ENCODE measurements around the gene SPA17. TPM values are rescaled to one million over a fixed set of nuclear protein-coding genes. Genes with fewer than 3 reads are reported as not detected.

SPA17 gene
- total and polyA plus RNA-seq, 9 of the 15 experiments (the other 6 are each of a cell fraction or from before 2014, with no cell fraction given) = 6.0 to 19.5 (median 12.6) TPM

- ChIA-PET CTCF (ENCODE audit: low intra/inter-chr PET ratio) (no interaction called here), POLR2A (interaction anchor here (0.8 kb wide), 1 partner anchor 8 kb away, joined by 3 read pairs; the partner anchor contains the start of genes SIAE and SPA17)
- Histone ChIP-seq H2AFZ (ENCODE audit: low read depth, low read length) (no peak overlapping the region), H3K4me1 (replicated peaks in 1 of 2; ENCODE audit: control insufficient read depth in 2 of 2, insufficient read depth in 2 of 2, low read length in 2 of 2) (no peaks in the 10 kb centered on the region), H3K27me3 (ENCODE audit: control insufficient read depth in 2 of 2, insufficient read depth in 2 of 2, low read length in 2 of 2) (no peaks in the 10 kb centered on the region), H3K9me1 (ENCODE audit: control insufficient read depth, insufficient read depth, low read length) (no peaks in the 10 kb centered on the region), H3K4me3 (no peak overlapping the region), H3K9me3 (replicated peaks; ENCODE audit: control insufficient read depth, insufficient read depth, low read depth, low read length) (peaks cover 5% of the 10 kb centered on the region; the same call in 1 of the 2 replicates), H3K4me2 (ENCODE audit: insufficient read depth, low read length) (no peak overlapping the region), H3K27ac (ENCODE audit: extremely low read depth, low read depth, low read length) (no peak overlapping the region), H3K36me3 (ENCODE audit: control insufficient read depth, insufficient read depth, low read length) (no peaks in the 10 kb centered on the region), H3K79me2 (ENCODE audit: control insufficient read depth, insufficient read depth, low read length) (no peaks in the 10 kb centered on the region), H3K9ac (ENCODE audit: insufficient read depth in 1 of 2, low read depth in 2 of 2, low read length in 2 of 2) (no peak overlapping the region), H4K20me1 (replicated peaks; ENCODE audit: control insufficient read depth, insufficient read depth, low read length) (no peaks in the 10 kb centered on the region)
- intact Hi-C loops (cut with micrococcal nuclease) = no loop called here
- 13% methylated on average over 2 of the region's 2 CpGs for WGBS (ENCODE audit: insufficient coverage, low coverage, missing lambda C conversion rate)
- in situ Hi-C loops (cut with MboI) = no loop called here
- TF ChIP-seq SRSF1 (IDR thresholded peaks at IDR 0.05; ENCODE audit: low read depth, low read length) (no peak), STAG1 (CRISPR knock-in tag; IDR thresholded peaks at IDR 0.05; ENCODE audit: borderline replicate concordance) (no peak), SNIP1 (IDR thresholded peaks at IDR 0.05; ENCODE audit: low read depth) (no peak), NFE2L1 (tag; IDR thresholded peaks at IDR 0.05; ENCODE audit: borderline replicate concordance, low read depth) (no peak), HDGF (IDR thresholded peaks at IDR 0.05) (no peak), SP1 (CRISPR knock-in tag; IDR thresholded peaks at IDR 0.05) (no peak), CLOCK (CRISPR knock-in tag; IDR thresholded peaks at IDR 0.05; ENCODE audit: borderline replicate concordance) (no peak), ZZZ3 (IDR thresholded peaks at IDR 0.05) (no peak), ELK1 (CRISPR knock-in tag; IDR thresholded peaks at IDR 0.05) (no peak), RBM17 (IDR thresholded peaks at IDR 0.05; ENCODE audit: borderline replicate concordance, low read depth, low read length) (no peak), MTA1 (IDR thresholded peaks at IDR 0.05; ENCODE audit: borderline replicate concordance) (no peak), SPI1 (IDR thresholded peaks at IDR 0.05; ENCODE audit: borderline replicate concordance, low read depth, low read length) (no peak), E2F6 (IDR thresholded peaks at IDR 0.05; ENCODE audit: borderline replicate concordance in 1 of 2, extremely low read depth in 1 of 2, insufficient read depth in 1 of 2, insufficient read length in 1 of 2, low read depth in 1 of 2, low read length in 1 of 2, poor library complexity in 1 of 2, severe bottlenecking in 1 of 2) (no peak), CBX8 (IDR thresholded peaks at IDR 0.05; ENCODE audit: borderline replicate concordance, extremely low read depth, low read depth, low read length, poor library complexity, severe bottlenecking) (no peak), KDM1A (IDR thresholded peaks at IDR 0.05) (no peak), DIDO1 (tag; IDR thresholded peaks at IDR 0.05; ENCODE audit: low read depth) (no peak), PCBP1 (IDR thresholded peaks at IDR 0.05; ENCODE audit: low read depth, low read length, poor library complexity, severe bottlenecking) (no peak), ZNF121 (CRISPR knock-in tag; conservative IDR thresholded peaks at IDR 0.05) (no peak)
- BruUV-seq (replicated peaks) = no TSS peak
- ATAC-seq (no peak), DNase-seq (ENCODE audit: extremely low read depth in 1 of 4, low spot score in 3 of 4) (no peak), FAIRE-seq (no peak)
Measured at GRCh38 chr11:124681421-124681820, 7.7 kb downstream of the SPA17 start.

Measured in K562 (cell line).